GM12878 (cell line): Measurements from ENCODE around the gene UBL4A.

Source experiments
- CBX5 ChIP-seq: sonication (generic); IDR thresholded peaks from 2 replicates; pipeline ENCODE4 v1.6.1; 2016; ENCODE audit warnings: low read depth, moderate library complexity, mild to moderate bottlenecking, inconsistent platforms
- CTCF ChIP-seq, 3 experiments: IDR thresholded peaks in 2 of 3; conservative IDR thresholded peaks in 1 of 3; 2 replicates each; pipeline ENCODE4 v1.5.1; 2011; ENCODE audit warnings: low read depth in 3 of 3, low read length in 3 of 3, mild to moderate bottlenecking in 3 of 3, control low read depth in 2 of 3, moderate library complexity in 2 of 3, inconsistent platforms in 1 of 3, mixed read lengths in 1 of 3; ENCODE audit not compliant: control insufficient read depth in 2 of 3, insufficient read depth in 1 of 3; ENCODE audit errors: extremely low read depth in 1 of 3
- ETV6 ChIP-seq, 2 experiments: fragments of 450-650 bp in 1 of 2; IDR thresholded peaks in 1 of 2; conservative IDR thresholded peaks in 1 of 2; 2 replicates each; pipeline ENCODE4 v1.6.1; 2014; ENCODE audit warnings: antibody characterized with exemption in 1 of 2, borderline replicate concordance in 1 of 2, low read depth in 1 of 2, mild to moderate bottlenecking in 1 of 2, moderate library complexity in 1 of 2
- GABPA ChIP-seq: IDR thresholded peaks from 2 replicates; pipeline ENCODE4 v1.6.1; 2014; ENCODE audit warnings: antibody characterized with exemption, low read depth, mild to moderate bottlenecking, inconsistent platforms
- MXI1 ChIP-seq: fragments of 150-350 bp; IDR thresholded peaks from 2 replicates; pipeline ENCODE4 v1.6.1; 2011; ENCODE audit warnings: low read depth, mild to moderate bottlenecking, inconsistent platforms, low read length, improper control_type of control experiment
- REST ChIP-seq: IDR thresholded peaks from 2 replicates; pipeline ENCODE4 v1.6.1; 2012; ENCODE audit warnings: mild to moderate bottlenecking, low read depth, low read length
- SIN3A ChIP-seq: IDR thresholded peaks from 2 replicates; pipeline ENCODE4 v1.6.1; 2012; ENCODE audit warnings: low read depth, low read length, improper control_type of control experiment
- SP1 ChIP-seq: IDR thresholded peaks from one replicate; pipeline ENCODE4 v1.6.1; 2011; ENCODE audit warnings: low read depth, low read length
- TAF1 ChIP-seq: IDR thresholded peaks from 2 replicates; pipeline ENCODE4 v1.6.1; 2011; ENCODE audit warnings: mild to moderate bottlenecking, low read depth, low read length, borderline replicate concordance
- USF2 ChIP-seq: IDR thresholded peaks from 2 replicates; pipeline ENCODE4 v1.6.1; 2011; ENCODE audit warnings: low read depth, low read length, improper control_type of control experiment, borderline replicate concordance
- YBX1 ChIP-seq: fragments of 450-650 bp; IDR thresholded peaks from 2 replicates; pipeline ENCODE4 v1.6.1; 2016; ENCODE audit warnings: antibody characterized with exemption
- ZNF274 ChIP-seq: IDR thresholded peaks from one replicate; pipeline ENCODE4 v1.8.0; 2011; ENCODE audit not compliant: insufficient read length, insufficient read depth
- ZZZ3 ChIP-seq: IDR thresholded peaks from 2 replicates; pipeline ENCODE4 v1.6.1; 2011; ENCODE audit warnings: low read depth; ENCODE audit not compliant: control insufficient read depth, insufficient read length

- TF ChIP-seq GABPA (no peak), CTCF (IDR thresholded peaks at IDR 0.05 in 2 of 3, conservative IDR thresholded peaks at IDR 0.05 in 1 of 3; ENCODE audit: control insufficient read depth in 2 of 3, extremely low read depth in 1 of 3, insufficient read depth in 1 of 3, low read depth in 3 of 3, low read length in 3 of 3) (no peak), MXI1 (no peak), SP1 (no peak), USF2 (no peak), SIN3A (no peak), REST (no peak), CBX5 (no peak), YBX1 (no peak), ZZZ3 (no peak), TAF1 (no peak), ETV6 (conservative IDR thresholded peaks at IDR 0.05 in 1 of 2, IDR thresholded peaks at IDR 0.05 in 1 of 2; ENCODE audit: borderline replicate concordance in 1 of 2, low read depth in 1 of 2) (no peak), ZNF274 (no peak)
Observed at GRCh38 chrX:154445776-154446175, 40.6 kb downstream of the UBL4A start.
